H9 (cell line): ENCODE results near the gene CHRM5. TPM values are rescaled to one million over a fixed set of nuclear protein-coding genes. Genes with fewer than 3 reads are reported as not detected.

Experiments
- DNase-seq: peaks from one replicate; pipeline ENCODE4 v3.0.0-alpha.2; 2017
- H2AFZ ChIP-seq: one replicate; pipeline ENCODE4 v1.6.1; 2013; ENCODE audit warnings: mild to moderate bottlenecking, low read length, control low read depth, moderate library complexity
- H2AK5ac ChIP-seq: 2 replicates; pipeline ENCODE4 v1.6.1; 2013; ENCODE audit warnings: low read length, control low read depth, mixed read lengths; ENCODE audit not compliant: insufficient read length
- H2BK120ac ChIP-seq: one replicate; pipeline ENCODE4 v1.6.1; 2013; ENCODE audit warnings: low read depth, mild to moderate bottlenecking, low read length, control low read depth, inconsistent platforms; ENCODE audit not compliant: poor library complexity, severe bottlenecking
- H2BK12ac ChIP-seq: 2 replicates; pipeline ENCODE4 v1.6.1; 2013; ENCODE audit warnings: low read length, control low read depth, mixed read lengths, low read depth; ENCODE audit not compliant: insufficient read length
- H2BK15ac ChIP-seq: 2 replicates; pipeline ENCODE4 v1.6.1; 2013; ENCODE audit warnings: low read depth, low read length, control low read depth
- H2BK20ac ChIP-seq: one replicate; pipeline ENCODE4 v1.6.1; 2013; ENCODE audit warnings: low read depth, mild to moderate bottlenecking, low read length, control low read depth, inconsistent platforms; ENCODE audit not compliant: poor library complexity, severe bottlenecking
- H2BK5ac ChIP-seq: 2 replicates; pipeline ENCODE4 v1.6.1; 2013; ENCODE audit warnings: low read length, control low read depth, mixed read lengths; ENCODE audit not compliant: insufficient read length
- H3K14ac ChIP-seq: 2 replicates; pipeline ENCODE4 v1.6.1; 2013; ENCODE audit warnings: low read length, control low read depth; ENCODE audit not compliant: insufficient read depth
- H3K18ac ChIP-seq: 2 replicates; pipeline ENCODE4 v1.6.1; 2013; ENCODE audit warnings: low read depth, mild to moderate bottlenecking, mixed read lengths, low read length, control low read depth; ENCODE audit not compliant: insufficient read length
- H3K23ac ChIP-seq: 2 replicates; pipeline ENCODE4 v1.6.1; 2013; ENCODE audit warnings: low read length, control low read depth, mixed read lengths, low read depth; ENCODE audit not compliant: insufficient read length
- H3K23me2 ChIP-seq: 2 replicates; pipeline ENCODE4 v1.6.1; 2013; ENCODE audit warnings: low read depth, mild to moderate bottlenecking, mixed read lengths, low read length, control low read depth; ENCODE audit not compliant: insufficient read length, poor library complexity, severe bottlenecking
- H3K27ac ChIP-seq: 2 replicates; pipeline ENCODE4 v1.5.1; 2013; ENCODE audit warnings: low read length, control low read depth, mixed read lengths, low read depth; ENCODE audit not compliant: insufficient read length
- H3K27me3 ChIP-seq: 2 replicates; pipeline ENCODE4 v1.6.1; 2013; ENCODE audit warnings: low read length, control low read depth, inconsistent platforms; ENCODE audit not compliant: insufficient read depth
- H3K4ac ChIP-seq: 2 replicates; pipeline ENCODE4 v1.6.1; 2013; ENCODE audit warnings: low read depth, mild to moderate bottlenecking, control low read depth, inconsistent platforms, low read length, moderate library complexity
- H3K4me1 ChIP-seq: 2 replicates; pipeline ENCODE4 v1.6.1; 2013; ENCODE audit warnings: low read length, control low read depth, inconsistent platforms; ENCODE audit not compliant: insufficient read depth
- H3K4me2 ChIP-seq: 2 replicates; pipeline ENCODE4 v1.6.1; 2013; ENCODE audit warnings: low read length, control low read depth, mixed read lengths; ENCODE audit not compliant: insufficient read length, insufficient read depth
- H3K56ac ChIP-seq: 2 replicates; pipeline ENCODE4 v1.6.1; 2013; ENCODE audit warnings: low read depth, mild to moderate bottlenecking, mixed read lengths, low read length, control low read depth; ENCODE audit not compliant: insufficient read length
- H3K79me1 ChIP-seq: 2 replicates; pipeline ENCODE4 v1.6.1; 2013; ENCODE audit warnings: low read depth, mild to moderate bottlenecking, moderate library complexity, low read length, control low read depth, inconsistent platforms; ENCODE audit not compliant: insufficient read depth, poor library complexity, severe bottlenecking
- H3K79me2 ChIP-seq: 2 replicates; pipeline ENCODE4 v1.6.1; 2013; ENCODE audit warnings: low read length, control low read depth, inconsistent platforms; ENCODE audit not compliant: insufficient read depth
- H3K9ac ChIP-seq: 2 replicates; pipeline ENCODE4 v1.6.1; 2013; ENCODE audit warnings: low read length, control low read depth, mixed read lengths; ENCODE audit not compliant: insufficient read length; ENCODE audit errors: extremely low read depth
- H3K9me3 ChIP-seq: one replicate; pipeline ENCODE4 v1.6.1; 2013; ENCODE audit warnings: low read depth, low read length, inconsistent platforms; ENCODE audit not compliant: control insufficient read depth
- H3T11ph ChIP-seq: one replicate; pipeline ENCODE4 v1.6.1; 2013; ENCODE audit warnings: mild to moderate bottlenecking, low read length, control low read depth, inconsistent platforms
- H4K20me1 ChIP-seq: one replicate; pipeline ENCODE4 v1.6.1; 2013; ENCODE audit not compliant: control insufficient read depth, insufficient read length, insufficient read depth
- H4K5ac ChIP-seq: 2 replicates; pipeline ENCODE4 v1.6.1; 2013; ENCODE audit warnings: low read depth, mild to moderate bottlenecking, mixed read lengths, low read length, control low read depth; ENCODE audit not compliant: insufficient read length
- H4K8ac ChIP-seq: replicated peaks from 2 replicates; pipeline ENCODE4 v1.6.1; 2013; ENCODE audit warnings: low read length, control low read depth, mixed read lengths, low read depth; ENCODE audit not compliant: insufficient read length
- H4K91ac ChIP-seq: 2 replicates; pipeline ENCODE4 v1.6.1; 2013; ENCODE audit warnings: low read depth, mild to moderate bottlenecking, moderate library complexity, mixed read lengths, low read length, control low read depth; ENCODE audit not compliant: insufficient read length
- H3K27ac Mint-ChIP-seq, 3 experiments: 2 replicates in 2 of 3; 3 replicates in 1 of 3; pipeline ENCODE4 v1.8.0; 2020 to 2021; ENCODE audit warnings: mixed read lengths in 3 of 3, mild to moderate bottlenecking in 1 of 3, moderate library complexity in 1 of 3
- H3K27me3 Mint-ChIP-seq: 2 replicates; pipeline ENCODE4 v1.8.0; 2021; ENCODE audit warnings: low read depth, mild to moderate bottlenecking, moderate library complexity, mixed read lengths
- H3K36me3 Mint-ChIP-seq, 3 experiments: 2 replicates in 2 of 3; 3 replicates in 1 of 3; pipeline ENCODE4 v1.8.0; 2020 to 2021; ENCODE audit warnings: low read depth in 3 of 3, mixed read lengths in 3 of 3; ENCODE audit not compliant: insufficient read depth in 1 of 3
- H3K4me1 Mint-ChIP-seq, 2 experiments: 2 replicates each; pipeline ENCODE4 v1.8.0; 2020; ENCODE audit warnings: mixed read lengths in 2 of 2
- H3K4me3 Mint-ChIP-seq, 2 experiments: 2 replicates in 1 of 2; 3 replicates in 1 of 2; pipeline ENCODE4 v1.8.0; 2020 to 2021; ENCODE audit warnings: mild to moderate bottlenecking in 2 of 2, mixed read lengths in 2 of 2, moderate library complexity in 1 of 2
- H3K9me3 Mint-ChIP-seq, 2 experiments: 2 replicates in 1 of 2; 3 replicates in 1 of 2; pipeline ENCODE4 v1.8.0; 2020; ENCODE audit warnings: mild to moderate bottlenecking in 2 of 2, mixed read lengths in 2 of 2, moderate library complexity in 1 of 2
- CTCF ChIP-seq: fragments of 200-600 bp; sonication (generic); conservative IDR thresholded peaks from 3 replicates; pipeline ENCODE4 v1.8.0; 2021; ENCODE audit warnings: antibody characterized with exemption, mild to moderate bottlenecking
- WGBS: extraction: QIAGEN DNeasy Blood & Tissue Kit; methylation state at CpG from one replicate; pipeline ENCODE4 v1.1.7; 2013; ENCODE audit warnings: missing lambda C conversion rate, low lambda C conversion rate, mixed read lengths; ENCODE audit not compliant: insufficient read length; ENCODE audit errors: extremely low coverage; 5-methylcytosine and 5-hydroxymethylcytosine counted together
- total RNA-seq: library from RNA; stranded (reverse); gene quantifications from 2 replicates; pipeline ENCODE4 v1.2.1, GENCODE V29; 2021

CHRM5 gene
- total RNA-seq, 1 experiment from 2014 or later, result not detected

GRCh38 chr15:34038023-34038870 lies 70.0 kb downstream of the CHRM5 start:
- peaks cover 8 to 10% of the 10 kb centered on the region in 2 experiments for H3K4me1 Mint-ChIP-seq
- no peak overlapping the region for H3K27ac ChIP-seq
- peak overlapping the region; percentile 95 for H3K14ac ChIP-seq
- H3K56ac ChIP-seq, result no peak overlapping the region
- H3K27ac Mint-ChIP-seq, result peak overlapping the region; percentile 11 to 92 (median 89); a peak in 5 of 7 replicates
- H2BK5ac ChIP-seq, result no peak overlapping the region
- no peak overlapping the region for H2BK20ac ChIP-seq
- no peaks in the 10 kb centered on the region for H3K4me1 ChIP-seq
- H2BK12ac ChIP-seq, result no peak overlapping the region
- H2BK120ac ChIP-seq, result no peak overlapping the region
- peak overlapping the region; percentile 46 for H3K4me2 ChIP-seq
- no peak overlapping the region for H2BK15ac ChIP-seq
- WGBS, result no CpG with 5 or more reads among the region's 70 CpGs
- no peak for TF ChIP-seq CTCF
- no peaks in the 10 kb centered on the region for H3K79me2 ChIP-seq
- no peaks in the 10 kb centered on the region for H3K79me1 ChIP-seq
- no peaks in the 10 kb centered on the region for H3K9me3 Mint-ChIP-seq
- H3K9ac ChIP-seq, result peak overlapping the region; percentile 54
- no peak overlapping the region for H3K4ac ChIP-seq
- H2AK5ac ChIP-seq, result no peak overlapping the region
- no peak overlapping the region for H4K8ac ChIP-seq
- H3K18ac ChIP-seq, result peak overlapping the region; percentile 28
- no peaks in the 10 kb centered on the region for H4K20me1 ChIP-seq
- H3K36me3 Mint-ChIP-seq, result no peaks in the 10 kb centered on the region
- H3K23me2 ChIP-seq, result no peaks in the 10 kb centered on the region
- H3K27me3 Mint-ChIP-seq, result peaks cover 28% of the 10 kb centered on the region
- peak; percentile 78 for DNase-seq
- H3K4me3 Mint-ChIP-seq, result peak overlapping the region; percentile 87 to 91
- no peak overlapping the region for H2AFZ ChIP-seq
- no peak overlapping the region for H3T11ph ChIP-seq
- no peak overlapping the region for H4K5ac ChIP-seq
- no peak overlapping the region for H4K91ac ChIP-seq
- H3K23ac ChIP-seq, result no peak overlapping the region
- peaks cover 18% of the 10 kb centered on the region; the same call in 1 of the 2 replicates for H3K27me3 ChIP-seq
- H3K9me3 ChIP-seq, result no peaks in the 10 kb centered on the region
